ENCODE data around the gene ZNF438. TPM values are rescaled to one million over a fixed set of nuclear protein-coding genes. Genes with fewer than 3 reads are reported as not detected.

The ZNF438 gene
- total and polyA plus RNA-seq, 7 donors = 3.9 to 18.9 (median 11.9) TPM

- H3K27ac ChIP-seq = peak overlapping the region in 3 of 4 donors; percentile 72 to 94 (median 89)
- no peaks in the 10 kb centered on the region for H3K36me3 ChIP-seq
- 83 to 91% methylated on average over 2 of the region's 2 CpGs for WGBS, 2 donors
- peaks cover 3 to 71% (median 43%) of the 10 kb centered on the region in 4 donors for H3K4me1 ChIP-seq
- DNase-seq = no peak
- H3K4me3 ChIP-seq = no peak overlapping the region
- intact Hi-C loops (cut with DNase I) = loop anchor here (5.0 kb wide), 1 partner anchor 855 kb away; no protein-coding TSS in a partner anchor
- H3K27me3 ChIP-seq = no peaks in the 10 kb centered on the region
- TF ChIP-seq POLR2AphosphoS5 (IDR thresholded peaks at IDR 0.05) (no peak), CTCF (IDR thresholded peaks at IDR 0.05) (no peak), POLR2A (IDR thresholded peaks at IDR 0.05) (no peak), EP300 (IDR thresholded peaks at IDR 0.05) (no peak)
- H3K9me3 ChIP-seq = no peaks in the 10 kb centered on the region
Observed at GRCh38 chr10:30806850-30807249, 224.8 kb downstream of the ZNF438 start.

- Histone ChIP-seq H3K27ac (peak overlapping the region; percentile 64 to 94 (median 80)), H3K27me3 (no peaks in the 10 kb centered on the region), H3K4me3 (no peak overlapping the region), H3K36me3 (no peaks in the 10 kb centered on the region), H3K4me1 (peaks cover 3 to 58% (median 25%) of the 10 kb centered on the region in 4 donors), H3K9me3 (no peaks in the 10 kb centered on the region)
- intact Hi-C loops (cut with DNase I) = loop anchor here (2.0 to 5.0 kb wide), 3 partner anchors 60 to 857 kb away; partner anchors contain the start of gene ZNF438
- peak; percentile 81 for DNase-seq
- TF ChIP-seq CTCF (IDR thresholded peaks at IDR 0.05) (no peak), POLR2A (IDR thresholded peaks at IDR 0.05) (no peak), EP300 (IDR thresholded peaks at IDR 0.05) (no peak), POLR2AphosphoS5 (IDR thresholded peaks at IDR 0.05) (no peak)
- 85 to 90% methylated on average over 9 of the region's 9 CpGs for WGBS, 2 donors
Observed at GRCh38 chr10:30805061-30805460, 226.6 kb downstream of the ZNF438 start.

- DNase-seq = peak; percentile 95
- H3K27ac ChIP-seq = peak overlapping the region; percentile 64 to 94 (median 86)
- no peaks in the 10 kb centered on the region for H3K27me3 ChIP-seq
- 62 to 68% methylated on average over 7 of the region's 7 CpGs for WGBS, 2 donors
- peak; percentile 60 to 85 (median 72) for TF ChIP-seq EP300 (IDR thresholded peaks at IDR 0.05)
- TF ChIP-seq POLR2A (IDR thresholded peaks at IDR 0.05) = no peak
- no peak for TF ChIP-seq CTCF (IDR thresholded peaks at IDR 0.05)
- TF ChIP-seq POLR2AphosphoS5 (IDR thresholded peaks at IDR 0.05) = peak; percentile 88 to 95 (median 94)
- H3K4me3 ChIP-seq = no peak overlapping the region
- no peaks in the 10 kb centered on the region for H3K9me3 ChIP-seq
- intact Hi-C loops (cut with DNase I) = loop anchor here (2.0 to 5.0 kb wide), 3 partner anchors 60 to 858 kb away; partner anchors contain the start of gene ZNF438
- H3K4me1 ChIP-seq = peaks cover 3 to 53% (median 21%) of the 10 kb centered on the region in 4 donors
- H3K36me3 ChIP-seq = no peaks in the 10 kb centered on the region
Observed at GRCh38 chr10:30804478-30805055, 227.1 kb downstream of the ZNF438 start.

GRCh38 chr10:30803892-30804322, 227.8 kb downstream of the ZNF438 start:
- 75 to 79% methylated on average over 5 of the region's 5 CpGs for WGBS, 2 donors
- DNase-seq = peak; percentile 90
- Histone ChIP-seq H3K4me3 (no peak overlapping the region), H3K4me1 (peaks cover 3 to 50% (median 21%) of the 10 kb centered on the region in 4 donors), H3K27ac (peak overlapping the region; percentile 64 to 94 (median 86)), H3K9me3 (no peaks in the 10 kb centered on the region), H3K27me3 (no peaks in the 10 kb centered on the region), H3K36me3 (no peaks in the 10 kb centered on the region)
- intact Hi-C loops (cut with DNase I) = loop anchor here (2.0 kb wide), 2 partner anchors 59 to 227 kb away; partner anchors contain the start of gene ZNF438
- peak; percentile 58 to 82 (median 70) for TF ChIP-seq POLR2AphosphoS5 (IDR thresholded peaks at IDR 0.05)
- TF ChIP-seq POLR2A (IDR thresholded peaks at IDR 0.05) = no peak
- TF ChIP-seq EP300 (IDR thresholded peaks at IDR 0.05) = peak in 1 of 4 donors; percentile 12

GRCh38 chr10:30803058-30803457, 228.6 kb downstream of the ZNF438 start:
- TF ChIP-seq POLR2AphosphoS5 (IDR thresholded peaks at IDR 0.05) = no peak
- TF ChIP-seq CTCF (IDR thresholded peaks at IDR 0.05) = no peak
- no peak for TF ChIP-seq POLR2A (IDR thresholded peaks at IDR 0.05)
- TF ChIP-seq EP300 (IDR thresholded peaks at IDR 0.05) = no peak
- no peak for DNase-seq
- Histone ChIP-seq H3K27me3 (no peaks in the 10 kb centered on the region), H3K4me3 (no peak overlapping the region), H3K27ac (peak overlapping the region; percentile 64 to 94 (median 86)), H3K9me3 (no peaks in the 10 kb centered on the region), H3K4me1 (peaks cover 3 to 47% (median 21%) of the 10 kb centered on the region in 4 donors), H3K36me3 (no peaks in the 10 kb centered on the region)
- intact Hi-C loops (cut with DNase I) = no loop called here
- 88 to 89% methylated on average over 3 of the region's 3 CpGs for WGBS, 2 donors

Data from sigmoid colon (tissue), 7 donors.